GM21825 (cell line): ENCODE results near the gene ALAS2.
"Not testable (repeated sequence)": the region's sequence is repeated elsewhere in the genome, so short reads cannot be mapped to it uniquely, and the experiment has no call there.

Experiments
- ATAC-seq: cut with Tn5 transposase; IDR thresholded peaks from one replicate; pipeline ENCODE4 v1.9.1; 2021; ENCODE audit warnings: mild to moderate bottlenecking, moderate library complexity; ENCODE audit not compliant: unreplicated experiment

The ALAS2 gene, protein sequence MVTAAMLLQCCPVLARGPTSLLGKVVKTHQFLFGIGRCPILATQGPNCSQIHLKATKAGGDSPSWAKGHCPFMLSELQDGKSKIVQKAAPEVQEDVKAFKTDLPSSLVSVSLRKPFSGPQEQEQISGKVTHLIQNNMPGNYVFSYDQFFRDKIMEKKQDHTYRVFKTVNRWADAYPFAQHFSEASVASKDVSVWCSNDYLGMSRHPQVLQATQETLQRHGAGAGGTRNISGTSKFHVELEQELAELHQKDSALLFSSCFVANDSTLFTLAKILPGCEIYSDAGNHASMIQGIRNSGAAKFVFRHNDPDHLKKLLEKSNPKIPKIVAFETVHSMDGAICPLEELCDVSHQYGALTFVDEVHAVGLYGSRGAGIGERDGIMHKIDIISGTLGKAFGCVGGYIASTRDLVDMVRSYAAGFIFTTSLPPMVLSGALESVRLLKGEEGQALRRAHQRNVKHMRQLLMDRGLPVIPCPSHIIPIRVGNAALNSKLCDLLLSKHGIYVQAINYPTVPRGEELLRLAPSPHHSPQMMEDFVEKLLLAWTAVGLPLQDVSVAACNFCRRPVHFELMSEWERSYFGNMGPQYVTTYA

GRCh38 chrX:55030271-55031205 lies at the start of gene ALAS2:
Gene ALAS2 (minus strand): TSS chrX:55030977. CDS start chrX:55026000, 4,977 bp downstream.
- no peak for ATAC-seq

DNA sequence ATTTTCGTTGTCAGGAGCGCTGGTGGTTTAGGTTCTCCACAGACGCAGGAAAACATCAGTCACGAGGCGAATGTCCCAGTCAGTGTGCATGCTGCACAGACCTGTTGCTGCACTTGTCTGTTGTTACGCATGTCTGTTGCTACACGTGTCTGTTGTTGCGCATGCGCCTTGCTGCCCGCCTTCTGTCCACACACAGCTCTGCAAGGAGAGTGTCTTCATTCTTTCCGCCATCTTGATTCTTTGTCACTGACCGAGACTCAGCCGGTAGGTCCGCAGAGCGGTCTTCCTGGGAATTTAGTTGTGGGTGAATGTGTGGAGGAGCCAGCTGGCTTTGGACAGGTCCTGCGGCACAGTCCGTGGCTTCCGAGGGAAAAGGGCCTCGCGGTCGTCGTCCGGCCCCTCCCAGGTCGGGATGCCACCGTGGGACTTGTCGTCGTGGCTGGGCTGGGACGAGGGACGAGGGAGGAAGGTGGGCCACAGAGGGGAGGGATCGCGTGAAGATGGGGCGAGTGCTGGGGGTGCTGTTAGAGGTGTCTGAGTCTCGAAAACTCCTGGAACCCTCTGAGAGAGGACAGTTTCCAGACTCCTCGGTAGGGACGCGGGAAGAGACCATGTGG lies 44.2 kb upstream of the ALAS2 start, which contains the start of gene PAGE2B:
Gene PAGE2B, plus strand, starts transcription at position 180 of the 617 bp plus-strand sequence. CDS start 1,012 bp downstream, outside the sequence.
- no peak for ATAC-seq

DNA sequence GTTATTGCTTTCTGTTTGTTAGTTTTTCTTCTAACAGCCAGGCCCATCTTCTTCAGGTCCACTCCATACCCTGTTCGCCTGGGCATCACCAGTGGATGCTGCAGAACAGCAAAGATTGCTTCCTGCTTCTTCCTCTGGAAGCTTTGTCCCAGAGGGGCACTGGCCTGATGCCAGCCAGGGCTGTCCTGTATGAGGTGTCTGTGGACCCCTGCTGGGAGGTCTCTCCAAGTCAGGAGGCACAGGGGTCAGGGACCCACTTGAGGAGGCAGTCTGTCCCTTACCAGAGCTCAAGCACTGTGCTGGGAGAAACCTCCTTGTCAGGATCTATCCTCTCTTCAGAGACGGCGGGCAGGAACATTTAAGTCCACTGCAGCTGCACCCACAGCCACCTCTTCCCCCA lies 41.5 kb upstream of the ALAS2 start:
- ATAC-seq = no peak

DNA sequence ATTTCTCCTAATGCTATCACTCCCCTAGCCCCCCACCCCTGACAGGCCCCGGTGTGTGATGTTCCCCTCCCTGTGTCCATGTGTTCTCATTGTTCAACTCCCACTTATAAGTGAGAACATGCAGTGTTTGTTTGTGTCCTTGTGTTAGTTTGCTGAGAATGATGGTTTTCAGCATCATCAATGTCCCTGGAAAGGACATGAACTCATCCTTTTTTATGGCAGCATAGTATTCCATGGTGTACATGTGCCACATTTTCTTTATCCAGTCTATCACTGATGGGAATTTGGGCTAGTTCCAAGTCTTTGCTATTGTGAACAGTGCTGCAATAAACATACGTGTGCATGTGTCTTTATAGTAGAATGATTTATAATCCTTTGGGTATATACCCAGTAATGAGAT lies 36.4 kb upstream of the ALAS2 start:
- ATAC-seq = not testable (repeated sequence)

- ATAC-seq = no peak
These were observed 27.0 kb upstream of the ALAS2 start for GRCh38 chrX:55057675-55058249.

- no peak for ATAC-seq
These were observed 26.3 kb upstream of the ALAS2 start for GRCh38 chrX:55056820-55057674.

- not testable (repeated sequence) for ATAC-seq
These were observed 19.8 kb upstream of the ALAS2 start for GRCh38 chrX:55050599-55050998.

GRCh38 chrX:55041514-55041913 lies 10.7 kb upstream of the ALAS2 start:
- no peak for ATAC-seq

DNA sequence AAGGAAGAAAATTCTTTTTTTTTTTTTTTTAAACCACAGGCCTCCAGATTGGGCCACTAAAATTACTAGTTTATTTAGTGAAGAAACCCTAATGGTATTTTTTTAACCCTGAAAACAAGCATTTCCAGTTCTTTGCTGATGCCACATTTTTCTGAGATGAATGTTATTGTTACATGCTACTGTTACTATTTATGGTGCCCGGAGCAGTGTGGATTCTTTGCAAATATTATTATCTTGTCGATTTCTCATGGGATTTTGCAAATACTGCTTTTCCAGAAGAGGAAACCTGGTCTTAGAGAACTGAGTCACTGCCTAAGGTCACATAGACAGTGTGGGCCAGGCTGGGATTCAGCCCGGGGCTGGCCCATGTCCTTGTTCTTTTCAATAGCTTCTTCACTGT lies 8.7 kb upstream of the ALAS2 start:
- no peak for ATAC-seq

DNA sequence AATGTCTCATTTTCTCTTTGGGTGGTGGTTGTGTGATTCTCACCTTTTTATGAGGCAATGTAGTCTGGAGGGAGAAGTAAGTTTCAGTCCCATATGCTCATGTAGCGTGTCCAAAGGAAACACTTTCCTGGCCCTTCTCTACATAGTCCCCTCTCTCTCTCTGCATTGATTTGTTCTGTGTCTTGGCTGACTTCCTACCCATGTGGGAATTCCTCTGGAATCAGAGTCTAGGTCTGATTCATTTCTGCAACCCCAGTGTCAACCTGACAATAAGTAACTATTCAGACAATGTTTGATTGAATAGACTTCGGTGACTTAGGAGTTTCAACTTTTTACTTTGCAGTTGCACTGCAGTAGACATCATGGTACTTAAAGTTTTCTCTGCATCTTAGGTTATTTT lies 2.7 kb upstream of the ALAS2 start:
- no peak for ATAC-seq

DNA sequence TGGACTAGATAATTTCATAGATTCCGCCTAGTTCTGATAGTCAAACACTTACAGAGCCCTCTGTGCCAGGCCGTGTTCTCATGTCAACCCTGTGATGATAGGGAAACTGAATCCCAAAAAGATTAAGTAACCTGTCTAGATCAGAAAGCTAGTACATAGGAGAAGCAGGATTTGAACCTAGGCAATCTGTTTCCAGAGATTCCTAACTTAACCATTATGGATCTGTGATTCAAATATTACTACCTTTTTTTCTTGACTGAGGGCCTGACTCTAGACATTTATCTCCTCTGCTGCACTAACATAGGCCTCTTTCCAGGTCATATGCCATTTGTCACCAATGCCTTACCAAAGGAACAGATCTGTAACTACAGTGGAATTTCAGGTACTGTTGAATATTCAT lies 1.5 kb downstream of the ALAS2 start:
- ATAC-seq = no peak

GRCh38 chrX:55028611-55029010 lies 2.2 kb downstream of the ALAS2 start:
- no peak for ATAC-seq

DNA sequence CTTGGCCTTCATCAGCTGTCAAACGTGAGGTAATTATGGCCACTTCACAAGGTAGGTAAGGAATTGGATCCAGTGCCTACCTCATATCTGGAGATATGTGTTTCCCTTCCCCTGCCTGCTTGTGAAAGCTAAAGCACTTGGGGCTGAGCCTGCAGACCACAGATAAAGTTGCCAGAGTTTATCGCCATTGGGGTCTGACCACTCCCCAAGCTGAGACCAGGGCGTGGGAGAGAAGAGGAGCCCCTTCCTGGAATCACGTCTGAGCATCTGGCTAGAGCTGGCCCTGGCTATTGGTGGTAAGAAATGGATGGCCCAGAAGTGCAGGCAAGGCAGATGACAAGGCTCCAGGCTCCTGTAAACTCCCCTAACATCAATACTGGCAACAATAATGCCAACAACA lies 2.7 kb downstream of the ALAS2 start:
- ATAC-seq = no peak

DNA sequence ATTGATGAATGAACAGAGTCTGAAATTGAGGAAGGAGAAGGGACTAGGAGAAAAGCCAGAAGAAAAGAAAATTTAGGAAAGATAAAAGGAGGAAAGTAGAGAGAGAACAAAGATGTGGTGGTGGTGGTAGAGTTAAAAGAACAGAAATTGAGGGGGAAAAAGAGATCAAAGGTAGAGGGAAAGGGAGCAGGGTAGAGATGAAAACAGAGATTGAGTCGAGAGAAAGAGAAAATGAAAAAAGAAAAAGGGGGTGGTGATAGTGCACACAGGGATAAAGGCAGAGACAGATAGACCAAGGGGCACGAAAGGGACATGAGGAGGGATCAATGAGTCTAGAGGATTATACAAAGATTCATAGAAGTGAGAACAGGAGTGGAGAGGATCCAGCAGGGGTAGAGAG lies 3.9 kb downstream of the ALAS2 start:
- ATAC-seq = no peak

GRCh38 chrX:55026143-55026542 lies 4.6 kb downstream of the ALAS2 start:
- ATAC-seq = no peak

DNA sequence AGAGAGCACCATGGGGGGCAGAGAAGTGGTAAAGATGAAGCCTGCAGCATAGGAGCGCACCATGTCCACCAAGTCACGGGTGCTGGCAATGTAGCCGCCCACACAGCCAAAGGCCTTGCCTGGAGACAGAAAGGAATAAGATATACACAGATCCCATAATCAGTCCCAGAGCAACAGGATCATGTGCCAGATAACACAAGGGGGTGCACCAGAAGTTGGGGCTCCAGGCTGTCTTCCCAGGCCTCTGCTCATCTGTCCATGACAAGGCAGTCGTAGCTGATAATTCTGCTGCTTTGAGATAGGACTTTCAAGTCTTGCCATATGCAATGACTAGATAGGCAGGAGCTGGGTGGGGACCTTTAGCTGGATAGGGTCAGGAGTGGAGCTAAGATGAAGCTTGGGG lies 15.9 kb downstream of the ALAS2 start:
- no peak for ATAC-seq

- ATAC-seq = no peak
These were observed 19.5 kb downstream of the ALAS2 start for GRCh38 chrX:55011294-55011693.

GRCh38 chrX:55008571-55009358 lies 22.0 kb downstream of the ALAS2 start:
- ATAC-seq = no peak

DNA sequence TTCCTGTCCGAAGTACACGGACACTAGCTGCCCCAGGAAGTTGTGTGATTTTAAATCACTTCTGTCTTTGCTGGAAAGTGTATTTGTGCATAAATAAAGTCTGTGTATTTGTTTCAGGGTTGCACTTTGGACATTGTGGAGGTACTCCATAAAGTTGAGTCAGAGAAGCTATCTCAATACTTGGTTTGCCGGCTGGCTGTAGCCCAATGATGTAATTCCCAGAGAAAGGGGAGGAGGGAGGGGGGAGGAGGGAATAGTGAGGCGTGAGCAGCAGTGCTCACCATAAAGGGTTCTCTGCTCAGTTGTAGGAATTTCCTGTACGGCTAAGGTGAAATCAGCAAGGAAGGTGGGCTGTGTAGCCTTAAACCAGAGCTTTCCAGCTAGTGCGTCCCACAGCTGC lies 23.1 kb downstream of the ALAS2 start:
- no peak for ATAC-seq
